Measurements from ENCODE around the gene STAT5B.
"Not testable (repeated sequence)": the region's sequence is repeated elsewhere in the genome, so short reads cannot be mapped to it uniquely, and the experiment has no call there.

STAT5B gene

GRCh38 chr17:42188749-42189650, 87.2 kb downstream of the STAT5B start:
- no peaks in the 10 kb centered on the region for H3K27me3 Mint-ChIP-seq
- no peak for DNase-seq
- no peak overlapping the region for H3K4me3 Mint-ChIP-seq
- peak overlapping the region; percentile 57 for H3K27ac Mint-ChIP-seq
- H3K4me1 Mint-ChIP-seq: peaks cover 27 to 49% of the 10 kb centered on the region in 2 donors
- no peaks in the 10 kb centered on the region for H3K9me3 Mint-ChIP-seq
- peaks cover 9 to 16% of the 10 kb centered on the region in 2 donors for H3K36me3 Mint-ChIP-seq
- ATAC-seq (replicated peaks): no peak

GRCh38 chr17:42187833-42188232, 88.4 kb downstream of the STAT5B start:
- Mint-ChIP-seq H3K4me3 (no peak overlapping the region), H3K27me3 (no peaks in the 10 kb centered on the region), H3K9me3 (no peaks in the 10 kb centered on the region), H3K36me3 (peaks cover 9 to 20% of the 10 kb centered on the region in 2 donors), H3K27ac (no peak overlapping the region), H3K4me1 (peaks cover 27 to 49% of the 10 kb centered on the region in 2 donors)
- no peak for DNase-seq
- no peak for ATAC-seq (replicated peaks)

GRCh38 chr17:42186191-42186590, 90.0 kb downstream of the STAT5B start:
- H3K27ac Mint-ChIP-seq; H3K9me3 Mint-ChIP-seq; H3K4me3 Mint-ChIP-seq; ATAC-seq (replicated peaks); H3K27me3 Mint-ChIP-seq; DNase-seq: not testable (repeated sequence)
- Mint-ChIP-seq H3K36me3 (peaks cover 3 to 13% of the 10 kb centered on the region in 2 donors), H3K4me1 (peaks cover 33 to 53% of the 10 kb centered on the region in 2 donors)

GRCh38 chr17:42185621-42185930, 90.6 kb downstream of the STAT5B start:
- DNase-seq: no peak
- no peak overlapping the region for H3K4me3 Mint-ChIP-seq
- H3K9me3 Mint-ChIP-seq: no peaks in the 10 kb centered on the region
- peaks cover 37 to 59% of the 10 kb centered on the region in 2 donors for H3K4me1 Mint-ChIP-seq
- H3K27ac Mint-ChIP-seq: no peak overlapping the region
- H3K36me3 Mint-ChIP-seq: peaks cover 3 to 13% of the 10 kb centered on the region in 2 donors
- H3K27me3 Mint-ChIP-seq: no peaks in the 10 kb centered on the region
- no peak for ATAC-seq (replicated peaks)

GRCh38 chr17:42184713-42185620, 91.2 kb downstream of the STAT5B start, which contains the start of gene HCRT:
Gene HCRT, minus strand, starts transcription at chr17:42185452. Its CDS starts 87 bp downstream, at chr17:42185365.
- Mint-ChIP-seq H3K4me1 (peaks cover 41 to 59% of the 10 kb centered on the region in 2 donors), H3K9me3 (no peaks in the 10 kb centered on the region), H3K27me3 (no peaks in the 10 kb centered on the region), H3K27ac (peak within 1 kb of the TSS; percentile 89), H3K4me3 (peak within 1 kb of the TSS; percentile 89 to 91), H3K36me3 (peaks cover 0 to 7% of the 10 kb centered on the region in 2 donors)
- ATAC-seq (replicated peaks): no peak
- DNase-seq: no peak

- H3K4me1 Mint-ChIP-seq: peaks cover 50 to 68% of the 10 kb centered on the region in 2 donors
- H3K36me3 Mint-ChIP-seq: peaks cover 1 to 4% of the 10 kb centered on the region in 2 donors
- no peaks in the 10 kb centered on the region for H3K9me3 Mint-ChIP-seq
- H3K27ac Mint-ChIP-seq: peak overlapping the region; percentile 98
- no peaks in the 10 kb centered on the region for H3K27me3 Mint-ChIP-seq
- peak overlapping the region; percentile 89 to 91 for H3K4me3 Mint-ChIP-seq
- ATAC-seq (replicated peaks) (peak; percentile 76), DNase-seq (peak; percentile 80)
Measured at GRCh38 chr17:42183741-42184711, 92.2 kb downstream of the STAT5B start.

- Mint-ChIP-seq H3K27ac (peak overlapping the region; percentile 98), H3K4me3 (peak overlapping the region; percentile 89 to 91), H3K9me3 (no peaks in the 10 kb centered on the region), H3K27me3 (no peaks in the 10 kb centered on the region), H3K4me1 (peaks cover 58 to 71% of the 10 kb centered on the region in 2 donors), H3K36me3 (peaks cover 1 to 4% of the 10 kb centered on the region in 2 donors)
- DNase-seq (no peak), ATAC-seq (replicated peaks) (no peak)
Measured at GRCh38 chr17:42182927-42183734, 93.1 kb downstream of the STAT5B start.

GRCh38 chr17:42181851-42182207, 94.4 kb downstream of the STAT5B start:
- DNase-seq: no peak
- Mint-ChIP-seq H3K27me3 (peaks cover 0 to 3% of the 10 kb centered on the region in 2 donors), H3K9me3 (no peaks in the 10 kb centered on the region), H3K4me1 (peaks cover 62 to 81% of the 10 kb centered on the region in 2 donors), H3K27ac (peak overlapping the region; percentile 51), H3K4me3 (no peak overlapping the region), H3K36me3 (peaks cover 6 to 11% of the 10 kb centered on the region in 2 donors)
- no peak for ATAC-seq (replicated peaks)

GRCh38 chr17:42180922-42181850, 95.0 kb downstream of the STAT5B start, which contains the start of gene KCNH4:
Gene KCNH4, minus strand, starts transcription at chr17:42181142. Its CDS starts 197 bp downstream, at chr17:42180945.
- no peaks in the 10 kb centered on the region for H3K9me3 Mint-ChIP-seq
- peaks cover 7 to 12% of the 10 kb centered on the region in 2 donors for H3K36me3 Mint-ChIP-seq
- peak; percentile 45 to 67 for ATAC-seq (replicated peaks)
- H3K27me3 Mint-ChIP-seq: peaks cover 0 to 3% of the 10 kb centered on the region in 2 donors
- peak within 1 kb of the TSS; percentile 80 to 83 for H3K4me3 Mint-ChIP-seq
- H3K27ac Mint-ChIP-seq: peak within 1 kb of the TSS; percentile 73
- DNase-seq: peak; percentile 87
- peaks cover 62 to 81% of the 10 kb centered on the region in 2 donors for H3K4me1 Mint-ChIP-seq

- ATAC-seq (replicated peaks) (no peak), DNase-seq (peak; percentile 18)
- peak overlapping the region; percentile 63 to 82 for H3K4me3 Mint-ChIP-seq
- peaks cover 62 to 81% of the 10 kb centered on the region in 2 donors for H3K4me1 Mint-ChIP-seq
- no peak overlapping the region for H3K27ac Mint-ChIP-seq
- no peaks in the 10 kb centered on the region for H3K9me3 Mint-ChIP-seq
- peaks cover 14 to 19% of the 10 kb centered on the region in 2 donors for H3K36me3 Mint-ChIP-seq
- H3K27me3 Mint-ChIP-seq: peaks cover 6 to 9% of the 10 kb centered on the region in 2 donors
Measured at GRCh38 chr17:42180411-42180921, 95.7 kb downstream of the STAT5B start.

- no peaks in the 10 kb centered on the region for H3K9me3 Mint-ChIP-seq
- H3K4me3 Mint-ChIP-seq: peak overlapping the region; percentile 63 to 82
- ATAC-seq (replicated peaks) (no peak), DNase-seq (peak; percentile 21)
- peaks cover 59 to 77% of the 10 kb centered on the region in 2 donors for H3K4me1 Mint-ChIP-seq
- H3K27ac Mint-ChIP-seq: no peak overlapping the region
- peaks cover 19 to 24% of the 10 kb centered on the region in 2 donors for H3K36me3 Mint-ChIP-seq
- peaks cover 11 to 12% of the 10 kb centered on the region in 2 donors for H3K27me3 Mint-ChIP-seq
Measured at GRCh38 chr17:42179911-42180410, 96.2 kb downstream of the STAT5B start.
